ENCODE measurements around the gene STARD13.

The STARD13 gene

DNA sequence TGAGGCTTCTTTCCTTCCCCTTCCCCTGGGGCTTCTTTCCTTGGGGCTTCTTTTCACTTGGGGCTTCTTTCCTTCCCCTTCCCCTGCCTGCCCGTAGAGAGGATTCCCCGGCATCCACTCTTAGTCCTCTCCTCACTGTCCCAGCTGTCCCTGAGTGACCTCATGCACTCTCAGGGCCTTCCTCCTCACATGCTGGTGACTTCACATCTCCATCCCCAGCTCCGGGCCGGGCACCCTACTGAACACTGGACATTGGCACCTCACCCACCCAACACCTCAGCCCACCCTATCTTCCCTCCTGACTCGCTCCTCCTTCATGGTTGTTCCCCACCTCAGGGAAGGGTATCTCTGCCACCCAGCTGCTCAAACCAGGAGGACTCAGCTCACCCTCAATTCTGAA is 130.6 kb downstream of the STARD13 start:
- Histone ChIP-seq H3K23ac (ENCODE audit: low read length in 2 of 2) (no peak overlapping the region), H4K8ac (ENCODE audit: low read length) (no peak overlapping the region), H2BK5ac (ENCODE audit: low read depth, low read length, poor library complexity, severe bottlenecking) (no peak overlapping the region), H4K91ac (ENCODE audit: low read length) (no peak overlapping the region), H2AFZ (ENCODE audit: low read depth, low read length) (no peak overlapping the region), H3K4ac (ENCODE audit: low read depth in 1 of 2, low read length in 2 of 2) (no peak overlapping the region), H3K79me1 (replicated peaks; ENCODE audit: low read length, poor library complexity, severe bottlenecking) (peaks cover 33% of the 10 kb centered on the region), H3K14ac (ENCODE audit: low read length in 2 of 2) (no peak overlapping the region), H3K18ac (ENCODE audit: low read depth in 1 of 2, low read length in 2 of 2) (no peak overlapping the region), H2BK120ac (ENCODE audit: low read depth, low read length) (no peak overlapping the region), H3K36me3 (ENCODE audit: control insufficient read depth in 1 of 2, insufficient read depth in 2 of 2, low read depth in 1 of 2, low read length in 2 of 2) (peaks cover 15 to 47% of the 10 kb centered on the region in 2 experiments), H3K4me2 (ENCODE audit: low read length, poor library complexity, severe bottlenecking) (no peak overlapping the region), H2BK12ac (ENCODE audit: low read length in 2 of 2) (no peak overlapping the region), H2AK5ac (ENCODE audit: low read length, severe bottlenecking) (no peak overlapping the region), H2BK15ac (ENCODE audit: low read depth, poor library complexity, severe bottlenecking) (peak overlapping the region; percentile 4), H3K9ac (ENCODE audit: low read length) (no peak overlapping the region), H3K4me3 (ENCODE audit: insufficient read depth in 1 of 2, low read depth in 1 of 2, low read length in 2 of 2) (no peak overlapping the region), H3K27me3 (ENCODE audit: control insufficient read depth in 1 of 2, insufficient read depth in 1 of 2, low read length in 2 of 2) (no peaks in the 10 kb centered on the region), H3K4me1 (ENCODE audit: control insufficient read depth, insufficient read depth, low read depth, low read length) (peaks cover 11% of the 10 kb centered on the region), H3K9me3 (ENCODE audit: control insufficient read depth, low read length) (no peaks in the 10 kb centered on the region), H3K27ac (ENCODE audit: low read length, poor library complexity, severe bottlenecking) (no peak overlapping the region)
- no peak for DNase-seq
- WGBS = 91% methylated on average over 5 of the region's 5 CpGs

DNA sequence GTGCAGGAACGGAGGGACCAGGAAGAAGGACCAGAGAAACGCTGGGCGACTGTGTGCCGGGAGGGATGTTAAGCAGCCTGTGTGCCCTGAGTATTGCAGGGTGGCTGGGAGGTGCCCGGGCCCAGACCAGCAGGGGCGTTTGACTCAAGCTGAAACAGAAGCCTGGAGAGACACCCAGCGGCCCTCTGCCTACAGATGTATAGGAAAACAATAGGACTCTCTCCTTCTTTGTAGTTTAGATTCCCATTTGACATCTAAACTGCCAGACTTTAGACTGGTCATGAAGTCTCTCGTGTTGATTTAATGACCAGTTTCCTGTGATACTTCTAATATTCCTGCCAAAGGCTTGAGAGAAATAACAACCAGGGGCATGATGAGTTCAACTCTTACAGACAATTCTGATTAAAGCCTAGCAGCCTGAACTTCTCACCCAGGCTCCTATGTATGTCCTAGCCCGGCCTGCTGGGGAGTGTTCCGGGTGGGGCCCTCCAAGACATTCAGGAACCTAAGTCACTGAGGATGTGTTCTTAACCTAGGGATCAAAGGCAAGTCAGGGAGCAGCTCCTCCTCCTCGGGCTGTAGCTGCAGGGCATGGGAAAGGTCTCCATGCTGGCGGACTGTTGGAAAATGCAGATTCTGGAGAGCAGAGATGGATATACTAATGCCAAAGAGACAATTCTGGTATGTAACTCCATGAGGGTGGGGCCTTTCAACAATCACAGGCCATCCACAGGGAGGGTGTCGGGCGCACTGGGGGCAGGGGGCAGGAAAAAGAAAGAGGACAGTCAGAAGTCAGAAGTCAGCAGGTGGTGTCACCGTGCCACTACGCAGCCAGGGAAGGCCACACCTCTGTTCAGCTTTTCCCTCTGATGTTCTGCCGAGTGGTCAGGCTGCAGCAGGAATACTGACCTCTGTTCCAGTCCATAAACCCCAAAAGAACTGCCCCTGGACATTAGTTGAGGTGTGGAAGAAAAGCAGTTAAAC is 131.8 kb downstream of the STARD13 start:
- Histone ChIP-seq H3K36me3 (ENCODE audit: control insufficient read depth in 1 of 2, insufficient read depth in 2 of 2, low read depth in 1 of 2, low read length in 2 of 2) (peaks cover 12 to 40% of the 10 kb centered on the region in 2 experiments), H3K4ac (ENCODE audit: low read depth in 1 of 2, low read length in 2 of 2) (no peak overlapping the region), H2AK5ac (ENCODE audit: low read length, severe bottlenecking) (no peak overlapping the region), H3K27ac (ENCODE audit: low read length, poor library complexity, severe bottlenecking) (no peak overlapping the region), H3K27me3 (ENCODE audit: control insufficient read depth in 1 of 2, insufficient read depth in 1 of 2, low read length in 2 of 2) (no peaks in the 10 kb centered on the region), H3K79me1 (replicated peaks; ENCODE audit: low read length, poor library complexity, severe bottlenecking) (peaks cover 32% of the 10 kb centered on the region), H3K9ac (ENCODE audit: low read length) (no peak overlapping the region), H2BK15ac (ENCODE audit: low read depth, poor library complexity, severe bottlenecking) (no peak overlapping the region), H3K4me3 (ENCODE audit: insufficient read depth in 1 of 2, low read depth in 1 of 2, low read length in 2 of 2) (no peak overlapping the region), H2AFZ (ENCODE audit: low read depth, low read length) (no peak overlapping the region), H2BK5ac (ENCODE audit: low read depth, low read length, poor library complexity, severe bottlenecking) (no peak overlapping the region), H3K9me3 (ENCODE audit: control insufficient read depth, low read length) (no peaks in the 10 kb centered on the region), H4K91ac (ENCODE audit: low read length) (no peak overlapping the region), H2BK12ac (ENCODE audit: low read length in 2 of 2) (peak overlapping the region in 1 of 2 experiments; percentile 39), H4K8ac (ENCODE audit: low read length) (no peak overlapping the region), H3K4me2 (ENCODE audit: low read length, poor library complexity, severe bottlenecking) (no peak overlapping the region), H2BK120ac (ENCODE audit: low read depth, low read length) (no peak overlapping the region), H3K14ac (ENCODE audit: low read length in 2 of 2) (no peak overlapping the region), H3K4me1 (ENCODE audit: control insufficient read depth, insufficient read depth, low read depth, low read length) (peaks cover 11% of the 10 kb centered on the region), H3K18ac (ENCODE audit: low read depth in 1 of 2, low read length in 2 of 2) (peak overlapping the region in 1 of 2 experiments; percentile 70), H3K23ac (ENCODE audit: low read length in 2 of 2) (no peak overlapping the region)
- WGBS = 84% methylated on average over 17 of the region's 17 CpGs
- DNase-seq = no peak

DNA sequence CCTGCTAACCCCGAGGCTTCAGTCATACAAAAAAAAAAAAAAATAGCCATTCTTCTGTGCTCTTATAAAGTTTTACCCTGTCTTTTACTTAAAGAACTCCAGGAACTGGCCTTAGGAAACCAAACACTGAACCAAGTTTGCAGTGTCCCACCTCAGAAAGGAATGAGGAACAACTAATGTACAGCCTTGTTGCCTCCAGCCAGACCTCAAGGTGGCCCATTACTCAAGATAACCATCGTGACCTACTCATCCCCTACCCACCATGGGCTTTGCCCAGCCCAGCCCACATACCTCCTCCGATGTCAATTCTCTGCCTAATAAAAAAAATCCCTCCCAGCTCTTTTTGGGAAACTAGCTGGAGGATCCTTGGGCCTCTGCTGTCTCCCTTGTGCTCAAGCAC is 133.2 kb downstream of the STARD13 start:
- Histone ChIP-seq H4K91ac (ENCODE audit: low read length) (no peak overlapping the region), H2BK5ac (ENCODE audit: low read depth, low read length, poor library complexity, severe bottlenecking) (no peak overlapping the region), H3K14ac (ENCODE audit: low read length in 2 of 2) (no peak overlapping the region), H2BK15ac (ENCODE audit: low read depth, poor library complexity, severe bottlenecking) (no peak overlapping the region), H4K8ac (ENCODE audit: low read length) (no peak overlapping the region), H2BK12ac (ENCODE audit: low read length in 2 of 2) (no peak overlapping the region), H2AK5ac (ENCODE audit: low read length, severe bottlenecking) (no peak overlapping the region), H3K27ac (ENCODE audit: low read length, poor library complexity, severe bottlenecking) (no peak overlapping the region), H3K4me1 (ENCODE audit: control insufficient read depth, insufficient read depth, low read depth, low read length) (peaks cover 11% of the 10 kb centered on the region), H3K27me3 (ENCODE audit: control insufficient read depth in 1 of 2, insufficient read depth in 1 of 2, low read length in 2 of 2) (no peaks in the 10 kb centered on the region), H2BK120ac (ENCODE audit: low read depth, low read length) (no peak overlapping the region), H3K4ac (ENCODE audit: low read depth in 1 of 2, low read length in 2 of 2) (no peak overlapping the region), H3K4me2 (ENCODE audit: low read length, poor library complexity, severe bottlenecking) (no peak overlapping the region), H2AFZ (ENCODE audit: low read depth, low read length) (no peak overlapping the region), H3K18ac (ENCODE audit: low read depth in 1 of 2, low read length in 2 of 2) (no peak overlapping the region), H3K36me3 (ENCODE audit: control insufficient read depth in 1 of 2, insufficient read depth in 2 of 2, low read depth in 1 of 2, low read length in 2 of 2) (peaks cover 9 to 31% of the 10 kb centered on the region in 2 experiments), H3K79me1 (replicated peaks; ENCODE audit: low read length, poor library complexity, severe bottlenecking) (peaks cover 25% of the 10 kb centered on the region), H3K4me3 (ENCODE audit: insufficient read depth in 1 of 2, low read depth in 1 of 2, low read length in 2 of 2) (no peak overlapping the region), H3K9me3 (ENCODE audit: control insufficient read depth, low read length) (no peaks in the 10 kb centered on the region), H3K23ac (ENCODE audit: low read length in 2 of 2) (no peak overlapping the region), H3K9ac (ENCODE audit: low read length) (no peak overlapping the region)
- WGBS = 85% methylated on average over 3 of the region's 3 CpGs
- no peak for DNase-seq

- Histone ChIP-seq H3K79me1 (replicated peaks; ENCODE audit: low read length, poor library complexity, severe bottlenecking) (peaks cover 25% of the 10 kb centered on the region), H3K4me2 (ENCODE audit: low read length, poor library complexity, severe bottlenecking) (no peak overlapping the region), H2BK15ac (ENCODE audit: low read depth, poor library complexity, severe bottlenecking) (no peak overlapping the region), H3K4me1 (ENCODE audit: control insufficient read depth, insufficient read depth, low read depth, low read length) (peaks cover 11% of the 10 kb centered on the region), H3K9ac (ENCODE audit: low read length) (no peak overlapping the region), H3K27ac (ENCODE audit: low read length, poor library complexity, severe bottlenecking) (no peak overlapping the region), H3K23ac (ENCODE audit: low read length in 2 of 2) (no peak overlapping the region), H3K4me3 (ENCODE audit: insufficient read depth in 1 of 2, low read depth in 1 of 2, low read length in 2 of 2) (no peak overlapping the region), H2BK5ac (ENCODE audit: low read depth, low read length, poor library complexity, severe bottlenecking) (no peak overlapping the region), H4K91ac (ENCODE audit: low read length) (no peak overlapping the region), H2AK5ac (ENCODE audit: low read length, severe bottlenecking) (no peak overlapping the region), H3K9me3 (ENCODE audit: control insufficient read depth, low read length) (no peaks in the 10 kb centered on the region), H3K14ac (ENCODE audit: low read length in 2 of 2) (no peak overlapping the region), H4K8ac (ENCODE audit: low read length) (no peak overlapping the region), H2BK120ac (ENCODE audit: low read depth, low read length) (no peak overlapping the region), H2BK12ac (ENCODE audit: low read length in 2 of 2) (no peak overlapping the region), H2AFZ (ENCODE audit: low read depth, low read length) (no peak overlapping the region), H3K36me3 (ENCODE audit: control insufficient read depth in 1 of 2, insufficient read depth in 2 of 2, low read depth in 1 of 2, low read length in 2 of 2) (peaks cover 9 to 21% of the 10 kb centered on the region in 2 experiments), H3K4ac (ENCODE audit: low read depth in 1 of 2, low read length in 2 of 2) (no peak overlapping the region), H3K18ac (ENCODE audit: low read depth in 1 of 2, low read length in 2 of 2) (no peak overlapping the region), H3K27me3 (ENCODE audit: control insufficient read depth in 1 of 2, insufficient read depth in 1 of 2, low read length in 2 of 2) (no peaks in the 10 kb centered on the region)
- 94% methylated on average over 5 of the region's 5 CpGs for WGBS
- no peak for DNase-seq
These were observed 134.9 kb downstream of the STARD13 start for GRCh38 chr13:33150662-33151061.
